Measurements from ENCODE around the gene P2RY6. TPM values are rescaled to one million over a fixed set of nuclear protein-coding genes. Genes with fewer than 3 reads are reported as not detected.

The P2RY6 gene
- total RNA-seq (1 to 10 TPM in 1 of 5 donors, under 1 TPM in 1, not detected in 3; 0.29 to 1.3 TPM), polyA plus RNA-seq (1 to 10 TPM; 1.2 to 2.9 (median 2.1) TPM)
- long read RNA-seq, donor 1: 0 reads
- long read RNA-seq, donor 2, partial matches to known transcripts: 0 of 1 reads
- long read RNA-seq, donor 2, other reads (novel, unspliced or antisense): 0 of 1 reads
- long read RNA-seq, donor 3: 0 reads
- long read RNA-seq, donor 4: 0 reads
- long read RNA-seq, donor 5, partial matches to known transcripts: 0 of 2 reads
- long read RNA-seq, donor 5, other reads (novel, unspliced or antisense): 0 of 2 reads
- long read RNA-seq, donor 6, partial matches to known transcripts: 0 of 2 reads
- long read RNA-seq, donor 6, other reads (novel, unspliced or antisense): 0 of 2 reads
- long read RNA-seq, donor 7, partial matches to known transcripts: 0 of 1 reads
- long read RNA-seq, donor 7, other reads (novel, unspliced or antisense): 0 of 1 reads
- long read RNA-seq, donor 8, partial matches to known transcripts: 0 of 1 reads
- long read RNA-seq, donor 8, other reads (novel, unspliced or antisense): 0 of 1 reads
- long read RNA-seq, donor 9, partial matches to known transcripts: 0 of 1 reads
- long read RNA-seq, donor 9, other reads (novel, unspliced or antisense): 0 of 1 reads
- long read RNA-seq, donor 10, partial matches to known transcripts: 0 of 1 reads
- long read RNA-seq, donor 10, other reads (novel, unspliced or antisense): 0 of 1 reads

GRCh38 chr11:73271936-73272679, at the start of gene P2RY6:
TSS of gene P2RY6 (plus strand) at chr11:73272338. CDS start at chr11:73296519, 24,181 bp downstream.
- peak in 1 of 2 donors; percentile 27 for DNase-seq
- H3K9me3 ChIP-seq: no peaks in the 10 kb centered on the region
- peaks cover 0 to 29% (median 2%) of the 10 kb centered on the region in 4 donors for H3K4me1 ChIP-seq
- peaks cover 0 to 25% (median 0%) of the 10 kb centered on the region in 3 donors for H3K27me3 ChIP-seq
- peak within 1 kb of the TSS in 2 of 5 donors; percentile 25 to 26 for H3K27ac ChIP-seq
- intact Hi-C loops (cut with DNase I; ENCODE audit: low total_unique reads): no loop called here
- H3K36me3 ChIP-seq: no peaks in the 10 kb centered on the region
- H3K4me3 ChIP-seq: peak within 1 kb of the TSS in 3 of 4 donors; percentile 3 to 21 (median 9)
- TF ChIP-seq POLR2AphosphoS5 (IDR thresholded peaks at IDR 0.05): no peak
- TF ChIP-seq, protein P1, sequence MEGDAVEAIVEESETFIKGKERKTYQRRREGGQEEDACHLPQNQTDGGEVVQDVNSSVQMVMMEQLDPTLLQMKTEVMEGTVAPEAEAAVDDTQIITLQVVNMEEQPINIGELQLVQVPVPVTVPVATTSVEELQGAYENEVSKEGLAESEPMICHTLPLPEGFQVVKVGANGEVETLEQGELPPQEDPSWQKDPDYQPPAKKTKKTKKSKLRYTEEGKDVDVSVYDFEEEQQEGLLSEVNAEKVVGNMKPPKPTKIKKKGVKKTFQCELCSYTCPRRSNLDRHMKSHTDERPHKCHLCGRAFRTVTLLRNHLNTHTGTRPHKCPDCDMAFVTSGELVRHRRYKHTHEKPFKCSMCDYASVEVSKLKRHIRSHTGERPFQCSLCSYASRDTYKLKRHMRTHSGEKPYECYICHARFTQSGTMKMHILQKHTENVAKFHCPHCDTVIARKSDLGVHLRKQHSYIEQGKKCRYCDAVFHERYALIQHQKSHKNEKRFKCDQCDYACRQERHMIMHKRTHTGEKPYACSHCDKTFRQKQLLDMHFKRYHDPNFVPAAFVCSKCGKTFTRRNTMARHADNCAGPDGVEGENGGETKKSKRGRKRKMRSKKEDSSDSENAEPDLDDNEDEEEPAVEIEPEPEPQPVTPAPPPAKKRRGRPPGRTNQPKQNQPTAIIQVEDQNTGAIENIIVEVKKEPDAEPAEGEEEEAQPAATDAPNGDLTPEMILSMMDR (IDR thresholded peaks at IDR 0.05): no peak
- TF ChIP-seq POLR2A (IDR thresholded peaks at IDR 0.05): no peak
- no peak for TF ChIP-seq EP300 (IDR thresholded peaks at IDR 0.05)
- WGBS, 5 donors: 82 to 85% (median 84%) methylated on average over 16 to 17 of the region's 17 CpGs

DNA sequence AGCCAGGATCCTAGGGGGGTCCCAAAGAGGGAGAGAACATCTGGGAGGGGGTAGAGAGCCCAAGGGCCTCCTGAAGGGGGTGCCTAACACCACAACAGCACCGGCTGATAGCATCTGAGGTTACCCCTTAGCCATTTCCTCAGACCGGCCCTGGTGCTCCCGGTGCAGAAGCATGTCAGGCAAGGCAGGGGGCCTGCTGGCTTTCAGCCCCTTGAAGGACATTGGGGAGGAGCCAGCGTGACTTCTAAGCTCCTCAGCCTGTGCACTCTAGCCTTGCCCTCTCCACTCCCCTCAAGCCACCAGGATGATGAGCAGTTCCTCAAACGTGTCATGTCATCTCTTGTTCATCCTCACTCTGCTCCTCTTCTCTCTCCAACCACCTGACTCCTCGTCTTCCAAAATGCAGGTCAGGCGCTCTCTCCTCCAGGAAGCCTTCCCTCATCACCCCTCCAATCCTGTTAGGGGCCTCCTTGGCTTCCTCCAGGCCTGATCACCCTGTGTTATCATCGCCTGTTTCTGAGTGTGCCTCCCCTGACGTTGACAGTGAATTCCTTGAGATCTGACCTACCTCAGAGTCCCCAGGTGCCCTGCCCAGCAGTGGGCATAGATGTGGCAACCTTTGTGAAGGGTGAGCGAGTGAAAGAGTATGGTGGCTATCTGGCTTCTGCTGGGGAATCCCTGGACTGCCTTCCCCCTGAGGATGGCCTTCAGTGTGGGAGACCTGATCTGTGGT, 48.0 kb upstream of the P2RY6 start:
- DNase-seq: no peak
- no peak for TF ChIP-seq POLR2A (IDR thresholded peaks at IDR 0.05)
- TF ChIP-seq, protein P1 (IDR thresholded peaks at IDR 0.05): no peak
- TF ChIP-seq EP300 (IDR thresholded peaks at IDR 0.05): no peak
- no peak for TF ChIP-seq POLR2AphosphoS5 (IDR thresholded peaks at IDR 0.05)
- Histone ChIP-seq H3K36me3 (no peaks in the 10 kb centered on the region), H3K4me3 (no peak overlapping the region), H3K27ac (no peak overlapping the region), H3K9me3 (no peaks in the 10 kb centered on the region), H3K27me3 (peaks cover 0 to 10% (median 0%) of the 10 kb centered on the region in 3 donors), H3K4me1 (peaks cover 0 to 19% (median 9%) of the 10 kb centered on the region in 4 donors)
- 72 to 82% (median 77%) methylated on average over 10 of the region's 10 CpGs for WGBS, 5 donors
- intact Hi-C loops (cut with DNase I; ENCODE audit: low total_unique reads): no loop called here

GRCh38 chr11:73225001-73225686, 47.0 kb upstream of the P2RY6 start:
- no peak overlapping the region for H3K27ac ChIP-seq
- no peak for DNase-seq
- WGBS, 5 donors: 54 to 82% (median 64%) methylated on average over 3 of the region's 3 CpGs
- H3K4me3 ChIP-seq: no peak overlapping the region
- intact Hi-C loops (cut with DNase I; ENCODE audit: low total_unique reads): no loop called here
- no peaks in the 10 kb centered on the region for H3K9me3 ChIP-seq
- TF ChIP-seq EP300 (IDR thresholded peaks at IDR 0.05): no peak
- TF ChIP-seq POLR2A (IDR thresholded peaks at IDR 0.05): no peak
- no peak for TF ChIP-seq POLR2AphosphoS5 (IDR thresholded peaks at IDR 0.05)
- TF ChIP-seq, protein P1 (IDR thresholded peaks at IDR 0.05): no peak
- no peaks in the 10 kb centered on the region for H3K36me3 ChIP-seq
- H3K4me1 ChIP-seq: peaks cover 0 to 12% (median 8%) of the 10 kb centered on the region in 4 donors
- peaks cover 0 to under 1% (median 0%) of the 10 kb centered on the region in 3 donors for H3K27me3 ChIP-seq

All from stomach (tissue), 19 donors.